Smooth muscle cell (in vitro differentiated cells): ENCODE measurements around the gene GPN2. TPM values are rescaled to one million over a fixed set of nuclear protein-coding genes. Genes with fewer than 3 reads are reported as not detected.
"Not testable (repeated sequence)": the region's sequence is repeated elsewhere in the genome, so short reads cannot be mapped to it uniquely, and the experiment has no call there.

ENCODE experiments used
- DNase-seq: peaks from one replicate; lab custom pipeline; 2025; ENCODE audit not compliant: unreplicated experiment; lab: John Stamatoyannopoulos, UW
- H2AFZ ChIP-seq: fragments of 200-600 bp; sonication (generic); 2 replicates; pipeline ENCODE4 v1.6.0; 2016; ENCODE audit warnings: antibody characterized with exemption, low read depth, mild to moderate bottlenecking
- H3F3A ChIP-seq: fragments of 200-600 bp; sonication (generic); 2 replicates; pipeline ENCODE4 v1.6.0; 2017; ENCODE audit warnings: antibody characterized with exemption, low read depth
- H3K27ac ChIP-seq: fragments of 200-600 bp; sonication (generic); 2 replicates; pipeline ENCODE4 v1.5.1; 2016; ENCODE audit warnings: low read depth, mild to moderate bottlenecking
- H3K27me3 ChIP-seq: fragments of 200-600 bp; sonication (generic); 2 replicates; pipeline ENCODE4 v1.6.1; 2016; ENCODE audit warnings: low read depth, mild to moderate bottlenecking
- H3K36me3 ChIP-seq: fragments of 200-600 bp; sonication (generic); 2 replicates; pipeline ENCODE4 v1.5.1; 2016; ENCODE audit warnings: low read depth
- H3K4me1 ChIP-seq: fragments of 200-600 bp; sonication (generic); 2 replicates; pipeline ENCODE4 v1.5.1; 2016; ENCODE audit warnings: low read depth
- H3K4me2 ChIP-seq: fragments of 200-600 bp; sonication (generic); 2 replicates; pipeline ENCODE4 v1.6.0; 2016; ENCODE audit warnings: mild to moderate bottlenecking
- H3K4me3 ChIP-seq: fragments of 200-600 bp; sonication (generic); 2 replicates; pipeline ENCODE4 v1.5.1; 2016; ENCODE audit warnings: mild to moderate bottlenecking
- H3K79me2 ChIP-seq: fragments of 200-600 bp; sonication (generic); 2 replicates; pipeline ENCODE4 v1.6.0; 2016; ENCODE audit warnings: low read depth, mild to moderate bottlenecking
- H3K9ac ChIP-seq: fragments of 200-600 bp; sonication (generic); 2 replicates; pipeline ENCODE4 v1.6.0; 2016; ENCODE audit warnings: low read depth
- H3K9me3 ChIP-seq: fragments of 200-600 bp; sonication (generic); replicated peaks from 2 replicates; pipeline ENCODE4 v1.5.1; 2016; ENCODE audit warnings: low read depth
- H4K20me1 ChIP-seq: fragments of 200-600 bp; sonication (generic); 2 replicates; pipeline ENCODE4 v1.6.0; 2016; ENCODE audit warnings: low read depth
- CTCF ChIP-seq: fragments of 200-600 bp; sonication (generic); IDR thresholded peaks from 2 replicates; pipeline ENCODE4 v1.5.1; 2017; ENCODE audit warnings: borderline replicate concordance, mild to moderate bottlenecking, antibody characterized with exemption; ENCODE audit not compliant: insufficient read depth, poor library complexity, severe bottlenecking
- WGBS: methylation state at CpG from one replicate; pipeline ENCODE4 v1.1.7; 2016; ENCODE audit warnings: low lambda C conversion rate; 5-methylcytosine and 5-hydroxymethylcytosine counted together
- polyA plus RNA-seq: library from polyadenylated mRNA; unstranded; fragments of >200 nt; fragmentation: Nextera tagmentation; extraction: Ambion mirVana; gene quantifications from 2 replicates; pipeline ENCODE4 v1.2.1, GENCODE V29; 2016
- total RNA-seq: library from RNA; depleted of rRNA; stranded (reverse); fragments of >200 nt; gene quantifications from 2 replicates; pipeline ENCODE4 v1.2.3, GENCODE V29; 2014

The GPN2 gene
- total and polyA plus RNA-seq, 2 experiments from 2014 or later = 13.3 to 36.3 TPM

- peaks cover 20% of the 10 kb centered on the region for H3F3A ChIP-seq
- H3K9me3 ChIP-seq = no peaks in the 10 kb centered on the region
- peaks cover 8% of the 10 kb centered on the region for H3K4me1 ChIP-seq
- no peak overlapping the region for H3K4me2 ChIP-seq
- H4K20me1 ChIP-seq = peaks cover 6% of the 10 kb centered on the region
- no peaks in the 10 kb centered on the region for H3K79me2 ChIP-seq
- H3K27ac ChIP-seq = no peak overlapping the region
- H3K4me3 ChIP-seq = no peak overlapping the region
- no peak for DNase-seq
- WGBS = 97% methylated on average over 4 of the region's 4 CpGs
- no peaks in the 10 kb centered on the region for H3K27me3 ChIP-seq
- H3K36me3 ChIP-seq = peaks cover 8% of the 10 kb centered on the region
- no peak for TF ChIP-seq CTCF
- no peak overlapping the region for H2AFZ ChIP-seq
- no peak overlapping the region for H3K9ac ChIP-seq
Measured at GRCh38 chr1:26879793-26880192, 10.3 kb downstream of the GPN2 start.

- peaks cover 8% of the 10 kb centered on the region for H3K36me3 ChIP-seq
- 82% methylated on average over 2 of the region's 2 CpGs for WGBS
- peak overlapping the region; percentile 7 for H3K27ac ChIP-seq
Measured at GRCh38 chr1:26877326-26877725, 12.8 kb downstream of the GPN2 start.

GRCh38 chr1:26874896-26875295 lies 15.2 kb downstream of the GPN2 start:
- Histone ChIP-seq H3K4me2 (no peak overlapping the region), H3K9ac (no peak overlapping the region), H3K4me1 (peaks cover 16% of the 10 kb centered on the region), H3K36me3 (no peaks in the 10 kb centered on the region), H2AFZ (no peak overlapping the region), H3F3A (peaks cover 4% of the 10 kb centered on the region), H3K4me3 (no peak overlapping the region), H3K27ac (peak overlapping the region; percentile 56), H3K27me3 (no peaks in the 10 kb centered on the region), H3K9me3 (no peaks in the 10 kb centered on the region), H3K79me2 (no peaks in the 10 kb centered on the region), H4K20me1 (no peaks in the 10 kb centered on the region)
- TF ChIP-seq CTCF = no peak
- WGBS = 44% methylated on average over 4 of the region's 4 CpGs
- no peak for DNase-seq

More at GRCh38 chr1:26877326-26877725, 12.8 kb downstream of the GPN2 start:
- Histone ChIP-seq H3K4me1 (peaks cover 16% of the 10 kb centered on the region), H3K79me2 (no peaks in the 10 kb centered on the region), H3K4me2 (no peak overlapping the region), H3K9me3 (no peaks in the 10 kb centered on the region), H3F3A (peaks cover 20% of the 10 kb centered on the region), H3K27me3 (no peaks in the 10 kb centered on the region), H2AFZ (no peak overlapping the region), H4K20me1 (peaks cover 6% of the 10 kb centered on the region), H3K4me3 (no peak overlapping the region), H3K9ac (no peak overlapping the region)
- no peak for DNase-seq
- no peak for TF ChIP-seq CTCF

- not testable (repeated sequence) for H3K79me2 ChIP-seq, H3K4me2 ChIP-seq, DNase-seq, H4K20me1 ChIP-seq, H3K36me3 ChIP-seq, H3K4me3 ChIP-seq, H2AFZ ChIP-seq, H3K9me3 ChIP-seq, H3F3A ChIP-seq, H3K27me3 ChIP-seq, H3K9ac ChIP-seq
- H3K4me1 ChIP-seq = peaks cover 16% of the 10 kb centered on the region
- 93% methylated on average over 2 of the region's 2 CpGs for WGBS
- peak overlapping the region; percentile 71 for H3K27ac ChIP-seq
Measured at GRCh38 chr1:26873097-26873496, 17.0 kb downstream of the GPN2 start.
